ENCODE data around the gene KDM4B.
"Not testable (repeated sequence)": the region's sequence is repeated elsewhere in the genome, so short reads cannot be mapped to it uniquely, and the experiment has no call there.

Gene KDM4B

DNA sequence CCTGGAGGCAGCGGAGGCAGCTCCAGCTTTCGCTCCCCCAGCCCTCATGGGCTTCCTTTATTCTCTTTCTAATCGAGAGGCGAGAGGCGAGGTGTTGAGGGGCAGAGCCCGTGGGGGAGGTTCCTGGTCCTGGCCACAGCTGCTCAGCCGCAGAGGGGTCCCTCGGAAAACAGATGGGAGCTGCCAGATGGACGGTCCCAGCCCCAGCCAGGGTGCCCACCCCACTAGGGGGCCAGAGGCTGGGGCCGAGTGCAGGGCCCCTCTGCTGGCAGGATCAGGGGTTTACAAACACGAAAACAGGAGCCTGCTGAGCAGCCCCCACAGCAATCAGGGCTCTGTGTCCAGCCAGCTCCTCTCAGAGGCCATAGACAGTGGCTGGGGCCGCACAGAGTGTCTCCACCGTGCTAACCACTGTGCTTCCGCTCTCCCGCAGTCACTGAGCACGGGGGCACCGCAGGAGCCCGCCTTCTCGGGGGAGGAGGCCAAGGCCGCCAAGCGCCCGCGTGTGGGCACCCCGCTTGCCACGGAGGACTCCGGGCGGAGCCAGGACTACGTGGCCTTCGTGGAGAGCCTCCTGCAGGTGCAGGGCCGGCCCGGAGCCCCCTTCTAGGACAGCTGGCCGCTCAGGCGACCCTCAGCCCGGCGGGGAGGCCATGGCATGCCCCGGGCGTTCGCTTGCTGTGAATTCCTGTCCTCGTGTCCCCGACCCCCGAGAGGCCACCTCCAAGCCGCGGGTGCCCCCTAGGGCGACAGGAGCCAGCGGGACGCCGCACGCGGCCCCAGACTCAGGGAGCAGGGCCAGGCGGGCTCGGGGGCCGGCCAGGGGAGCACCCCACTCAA, 182.2 kb downstream of the KDM4B start:
- no peak for DNase-seq (ENCODE audit: low read depth)
- no peak overlapping the region for H3K4me3 ChIP-seq (ENCODE audit: low read depth, low read length)

DNA sequence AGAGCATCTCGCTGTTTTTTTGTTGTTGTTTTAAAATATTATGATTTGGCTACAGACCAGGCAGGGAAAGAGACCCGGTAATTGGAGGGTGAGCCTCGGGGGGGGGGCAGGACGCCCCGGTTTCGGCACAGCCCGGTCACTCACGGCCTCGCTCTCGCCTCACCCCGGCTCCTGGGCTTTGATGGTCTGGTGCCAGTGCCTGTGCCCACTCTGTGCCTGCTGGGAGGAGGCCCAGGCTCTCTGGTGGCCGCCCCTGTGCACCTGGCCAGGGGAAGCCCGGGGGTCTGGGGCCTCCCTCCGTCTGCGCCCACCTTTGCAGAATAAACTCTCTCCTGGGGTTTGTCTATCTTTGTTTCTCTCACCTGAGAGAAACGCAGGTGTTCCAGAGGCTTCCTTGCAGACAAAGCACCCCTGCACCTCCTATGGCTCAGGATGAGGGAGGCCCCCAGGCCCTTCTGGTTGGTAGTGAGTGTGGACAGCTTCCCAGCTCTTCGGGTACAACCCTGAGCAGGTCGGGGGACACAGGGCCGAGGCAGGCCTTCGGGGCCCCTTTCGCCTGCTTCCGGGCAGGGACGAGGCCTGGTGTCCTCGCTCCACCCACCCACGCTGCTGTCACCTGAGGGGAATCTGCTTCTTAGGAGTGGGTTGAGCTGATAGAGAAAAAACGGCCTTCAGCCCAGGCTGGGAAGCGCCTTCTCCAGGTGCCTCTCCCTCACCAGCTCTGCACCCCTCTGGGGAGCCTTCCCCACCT, 183.3 kb downstream of the KDM4B start:
- no peak for DNase-seq (ENCODE audit: low read depth)
- H3K4me3 ChIP-seq (ENCODE audit: low read depth, low read length): no peak overlapping the region

DNA sequence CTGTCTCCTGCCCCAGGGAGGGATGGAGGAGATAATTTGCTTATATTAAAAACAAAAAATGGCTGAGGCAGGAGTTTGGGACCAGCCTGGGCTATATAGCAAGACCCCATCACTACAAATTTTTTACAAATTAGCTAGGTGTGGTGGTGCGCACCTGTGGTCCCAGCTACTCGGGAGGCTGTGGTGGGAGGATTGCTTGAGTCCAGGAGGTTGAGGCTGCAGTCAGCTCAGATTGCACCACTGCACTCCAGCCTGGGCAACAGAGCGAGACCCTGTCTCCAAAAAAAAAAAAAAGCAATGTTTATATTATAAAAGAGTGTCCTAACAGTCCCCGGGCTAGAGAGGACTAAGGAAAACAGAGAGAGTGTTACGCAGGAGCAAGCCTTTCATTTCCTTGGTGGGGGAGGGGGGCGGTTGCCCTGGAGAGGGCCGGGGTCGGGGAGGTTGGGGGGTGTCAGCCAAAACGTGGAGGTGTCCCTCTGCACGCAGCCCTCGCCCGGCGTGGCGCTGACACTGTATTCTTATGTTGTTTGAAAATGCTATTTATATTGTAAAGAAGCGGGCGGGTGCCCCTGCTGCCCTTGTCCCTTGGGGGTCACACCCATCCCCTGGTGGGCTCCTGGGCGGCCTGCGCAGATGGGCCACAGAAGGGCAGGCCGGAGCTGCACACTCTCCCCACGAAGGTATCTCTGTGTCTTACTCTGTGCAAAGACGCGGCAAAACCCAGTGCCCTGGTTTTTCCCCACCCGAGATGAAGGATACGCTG, 184.0 kb downstream of the KDM4B start:
- no peak overlapping the region for H3K4me3 ChIP-seq (ENCODE audit: low read depth, low read length)
- DNase-seq (ENCODE audit: low read depth): no peak

DNA sequence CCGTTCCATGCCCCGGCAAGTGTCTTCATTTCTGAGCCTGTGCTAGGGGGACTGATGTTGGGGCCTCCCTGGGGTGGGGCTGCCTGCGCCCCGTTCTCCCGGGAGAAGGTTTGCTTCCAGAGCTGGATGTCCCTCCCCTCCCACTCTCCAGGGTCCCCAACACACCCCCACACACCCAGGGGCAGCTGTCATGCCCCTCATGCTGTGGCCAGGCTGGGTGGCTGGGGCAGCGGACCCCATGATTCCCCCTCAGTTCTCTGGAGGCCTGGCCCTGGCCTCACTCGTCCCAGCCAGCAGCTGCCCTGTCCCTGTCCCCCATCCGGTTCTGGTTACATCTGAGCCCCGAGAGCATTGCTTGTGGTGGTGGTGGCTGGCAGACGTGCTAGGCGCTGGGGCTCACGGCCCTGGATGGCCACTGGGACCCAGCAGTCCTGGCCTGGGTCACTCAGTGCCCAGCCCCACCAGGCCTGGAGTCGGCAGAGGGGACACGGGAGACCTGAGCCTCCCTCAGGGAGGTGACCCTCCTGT, 184.8 kb downstream of the KDM4B start:
- H3K4me3 ChIP-seq (ENCODE audit: low read depth, low read length): no peak overlapping the region

DNA sequence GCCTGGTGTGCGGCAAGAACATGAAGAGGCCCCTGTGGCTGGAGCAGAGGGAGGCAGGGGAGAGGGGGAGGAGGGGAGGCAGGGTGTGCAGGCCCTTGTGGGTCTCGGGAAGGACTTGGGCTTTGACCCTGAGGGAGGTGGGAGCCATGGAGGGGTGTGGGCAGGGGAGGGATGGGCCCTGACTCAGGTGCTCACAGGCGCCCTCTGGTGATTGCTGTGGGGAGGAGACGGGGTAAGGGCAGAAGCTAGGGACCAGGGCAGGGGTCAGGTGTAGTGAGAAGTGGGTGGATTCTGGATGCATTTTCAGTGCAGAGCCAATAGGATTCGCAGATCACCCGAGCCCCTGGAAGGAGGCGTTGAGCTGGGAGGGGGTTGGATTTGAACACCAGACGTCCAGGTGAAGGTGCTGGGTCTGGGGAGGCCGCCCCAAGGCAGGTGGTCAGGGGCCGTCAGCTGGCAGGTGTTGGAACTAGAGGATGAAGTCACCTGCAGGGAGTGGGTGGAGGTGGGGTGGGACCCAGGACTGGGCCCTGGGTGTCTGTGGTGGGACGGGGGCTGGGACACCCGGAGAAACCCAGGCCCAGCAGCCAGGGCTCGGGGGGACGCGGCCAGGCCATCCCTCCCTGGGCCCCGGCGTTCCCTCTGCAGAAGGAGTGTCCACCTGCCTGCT, 185.4 kb downstream of the KDM4B start:
- no peak overlapping the region for H3K4me3 ChIP-seq (ENCODE audit: low read depth, low read length)
- DNase-seq (ENCODE audit: low read depth): no peak

More for the DNA sequence above, 184.8 kb downstream of the KDM4B start:
- DNase-seq (ENCODE audit: low read depth): no peak

DNA sequence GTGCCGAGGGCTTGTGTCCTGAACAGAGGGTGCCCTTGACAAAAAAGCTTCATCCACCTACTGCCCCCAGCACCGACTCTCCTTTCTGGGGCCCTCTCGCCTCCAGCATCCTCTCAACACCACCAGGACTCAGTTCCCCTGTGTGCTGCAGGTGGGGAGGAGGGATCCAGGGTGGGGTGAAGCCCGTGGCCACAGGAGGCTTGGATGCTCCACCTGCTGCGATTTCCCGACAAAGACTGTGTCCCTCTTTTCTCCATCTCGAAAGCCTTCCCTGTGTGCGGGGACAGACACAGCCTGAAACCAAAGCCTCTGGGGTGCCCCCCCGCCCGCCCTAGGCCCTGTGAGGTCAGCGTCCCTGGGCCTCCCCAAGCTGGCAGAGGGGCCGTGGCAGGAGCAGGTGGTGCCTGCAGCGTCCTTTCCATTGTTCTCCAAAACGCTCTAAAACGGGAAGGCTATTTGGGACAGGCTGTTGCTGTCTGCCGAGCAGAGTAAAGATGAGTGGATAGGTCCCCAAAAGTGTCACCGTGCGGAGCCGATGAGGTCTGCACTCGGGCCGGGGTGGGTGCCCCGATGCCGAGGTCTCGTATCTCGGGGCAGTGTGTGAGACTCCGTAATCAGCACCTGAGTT, 186.0 kb downstream of the KDM4B start:
- no peak overlapping the region for H3K4me3 ChIP-seq (ENCODE audit: low read depth, low read length)
- no peak for DNase-seq (ENCODE audit: low read depth)

DNA sequence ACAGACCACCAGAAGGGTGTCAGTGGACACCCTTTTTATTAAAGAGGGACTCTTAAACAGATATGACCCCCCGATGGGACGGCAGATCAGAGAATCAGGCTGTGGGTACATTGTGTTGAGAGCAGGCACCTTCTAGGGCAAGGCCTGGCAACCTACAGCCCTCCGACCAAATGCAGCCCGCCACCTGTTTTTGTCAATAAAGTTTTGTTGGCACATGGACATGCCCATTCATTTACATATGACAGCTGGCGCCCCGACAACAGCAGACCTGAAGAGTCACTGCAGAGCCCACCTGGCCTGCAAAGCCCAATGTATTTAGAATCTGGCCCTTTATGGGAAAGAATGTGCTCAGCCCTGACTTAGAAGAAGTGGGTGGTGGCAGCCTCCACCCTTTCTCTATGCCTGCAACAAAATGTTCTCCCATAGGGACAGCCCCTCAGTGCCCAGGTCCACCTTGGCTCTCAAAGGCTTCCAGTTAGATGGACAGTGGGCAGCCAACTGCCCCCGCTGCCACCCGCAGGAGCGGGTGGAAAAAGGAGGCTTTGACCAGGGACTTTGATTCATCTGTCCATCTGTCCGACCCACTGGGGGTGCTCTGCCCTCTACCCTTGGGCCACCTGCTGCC, 186.8 kb downstream of the KDM4B start:
- H3K4me3 ChIP-seq (ENCODE audit: low read depth, low read length): no peak overlapping the region
- DNase-seq (ENCODE audit: low read depth): peak; percentile 6

DNA sequence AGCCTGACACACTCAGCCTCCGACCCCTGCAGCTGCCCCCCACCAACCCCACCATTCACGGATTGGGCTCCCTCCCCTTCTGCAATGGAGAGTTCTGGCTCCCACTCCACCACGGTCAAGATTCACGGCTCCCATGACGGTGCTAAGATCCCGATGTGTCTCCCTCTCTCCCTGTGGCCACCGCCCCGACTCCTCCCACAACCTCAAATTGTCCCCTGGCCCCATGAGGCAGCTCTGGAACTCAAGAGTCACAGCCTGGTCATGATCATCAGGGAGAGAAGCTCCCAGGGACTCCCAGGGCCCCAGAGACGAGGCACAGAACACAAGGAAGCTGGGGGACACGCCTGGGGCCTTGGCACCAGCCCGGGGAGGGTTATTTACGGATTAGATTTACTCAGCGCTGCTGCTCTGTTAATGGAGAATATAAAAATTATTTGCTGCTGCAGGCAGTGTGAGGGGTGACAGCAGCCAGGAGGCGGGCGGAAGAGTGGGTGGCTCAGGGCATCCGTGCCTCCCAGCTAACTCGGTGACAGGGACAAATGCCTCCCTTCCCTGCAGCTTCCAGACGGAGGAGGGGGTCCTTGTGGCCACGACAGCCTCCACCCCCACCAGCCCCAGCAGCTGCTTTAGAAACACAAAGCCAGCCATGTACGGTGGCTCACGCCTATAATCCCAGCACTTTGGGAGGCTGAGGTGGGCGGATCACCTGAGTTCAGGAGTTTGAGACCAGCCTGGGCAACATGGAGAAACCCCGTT, 187.5 kb downstream of the KDM4B start:
- DNase-seq (ENCODE audit: low read depth): no peak
- H3K4me3 ChIP-seq (ENCODE audit: low read depth, low read length): no peak overlapping the region

DNA sequence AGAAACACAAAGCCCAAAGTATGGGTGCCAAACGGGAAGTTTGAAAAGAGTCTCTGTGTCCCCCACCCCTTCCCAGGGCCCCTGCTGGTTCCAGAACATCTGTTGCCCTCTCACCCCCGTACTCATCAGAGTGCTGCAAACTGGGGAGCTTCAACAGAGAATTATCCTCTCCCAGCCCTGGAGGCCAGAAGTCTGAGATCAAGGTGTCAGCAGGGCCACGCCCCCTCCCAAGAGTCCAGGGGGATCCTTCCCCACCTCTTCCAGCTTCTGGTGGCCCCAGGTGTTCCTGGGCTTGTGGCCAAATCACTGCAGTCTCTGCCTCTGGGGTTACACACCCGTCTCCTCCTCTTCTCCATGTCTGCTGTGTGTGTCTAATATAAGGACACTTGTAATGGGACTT, 188.3 kb downstream of the KDM4B start:
- DNase-seq (ENCODE audit: low read depth): no peak
- H3K4me3 ChIP-seq (ENCODE audit: low read depth, low read length): no peak overlapping the region

DNA sequence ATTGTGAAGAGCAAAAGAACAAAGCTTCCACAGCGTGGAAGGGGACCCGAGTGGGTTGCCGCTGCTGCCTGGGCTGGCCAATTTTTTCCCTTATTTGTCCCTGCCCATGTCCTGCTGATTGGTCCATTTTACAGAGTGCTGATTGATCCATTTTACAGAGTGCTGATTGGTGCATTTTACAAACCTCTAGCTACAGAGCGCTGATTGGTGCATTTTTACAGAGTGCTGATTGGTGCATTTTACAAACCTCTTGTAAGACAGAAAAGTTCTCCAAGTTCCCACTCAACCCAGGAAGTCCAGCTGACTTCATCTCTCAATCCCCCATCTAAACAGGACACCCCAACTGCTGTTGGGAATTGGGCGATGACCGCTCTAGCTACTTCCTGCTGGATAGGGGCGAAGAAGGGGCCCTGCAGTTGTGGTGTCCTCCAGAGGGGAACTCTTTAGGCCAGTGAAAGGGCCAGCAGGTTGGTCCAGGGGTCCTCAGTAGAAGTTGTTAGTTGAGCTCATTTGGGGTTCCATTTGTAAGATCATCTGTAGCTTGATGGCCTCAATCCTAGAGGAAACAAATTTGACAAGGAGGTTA, 189.7 kb downstream of the KDM4B start:
- not testable (repeated sequence) for DNase-seq (ENCODE audit: low read depth)

DNA sequence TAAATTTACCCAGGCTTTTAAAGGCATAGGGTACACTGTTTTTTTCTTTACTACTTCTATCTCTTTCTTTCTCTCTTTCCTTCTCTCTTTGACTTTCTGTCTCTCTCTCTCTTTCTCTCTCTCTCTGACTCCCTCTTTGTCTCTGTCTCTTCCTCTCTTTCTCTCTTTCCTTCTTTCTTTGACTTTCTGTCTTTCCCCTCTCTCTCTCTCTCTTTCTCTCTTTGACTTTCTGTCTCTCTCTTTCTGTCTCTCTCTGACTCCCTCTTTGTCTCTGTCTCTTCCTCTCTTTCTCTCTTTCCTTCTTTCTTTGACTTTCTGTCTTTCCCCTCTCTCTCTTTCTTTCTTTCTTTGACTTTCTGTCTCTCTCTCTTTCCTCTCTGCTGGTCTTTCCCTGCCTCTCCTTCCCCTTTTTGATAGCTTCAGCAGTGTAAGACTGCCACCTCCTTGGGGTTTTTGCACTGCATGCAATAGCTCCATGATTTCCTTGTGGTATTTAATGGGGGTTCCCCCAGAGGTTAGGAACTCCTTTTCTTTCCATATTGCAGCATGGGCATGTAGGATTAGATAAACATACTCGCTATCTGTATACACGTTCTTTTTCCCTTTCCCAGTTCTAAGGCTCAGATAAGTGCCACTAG, 191.4 kb downstream of the KDM4B start:
- not testable (repeated sequence) for DNase-seq (ENCODE audit: low read depth); H3K4me3 ChIP-seq (ENCODE audit: low read depth, low read length)

More for the DNA sequence above, 189.7 kb downstream of the KDM4B start:
- not testable (repeated sequence) for H3K4me3 ChIP-seq (ENCODE audit: low read depth, low read length)

DNA sequence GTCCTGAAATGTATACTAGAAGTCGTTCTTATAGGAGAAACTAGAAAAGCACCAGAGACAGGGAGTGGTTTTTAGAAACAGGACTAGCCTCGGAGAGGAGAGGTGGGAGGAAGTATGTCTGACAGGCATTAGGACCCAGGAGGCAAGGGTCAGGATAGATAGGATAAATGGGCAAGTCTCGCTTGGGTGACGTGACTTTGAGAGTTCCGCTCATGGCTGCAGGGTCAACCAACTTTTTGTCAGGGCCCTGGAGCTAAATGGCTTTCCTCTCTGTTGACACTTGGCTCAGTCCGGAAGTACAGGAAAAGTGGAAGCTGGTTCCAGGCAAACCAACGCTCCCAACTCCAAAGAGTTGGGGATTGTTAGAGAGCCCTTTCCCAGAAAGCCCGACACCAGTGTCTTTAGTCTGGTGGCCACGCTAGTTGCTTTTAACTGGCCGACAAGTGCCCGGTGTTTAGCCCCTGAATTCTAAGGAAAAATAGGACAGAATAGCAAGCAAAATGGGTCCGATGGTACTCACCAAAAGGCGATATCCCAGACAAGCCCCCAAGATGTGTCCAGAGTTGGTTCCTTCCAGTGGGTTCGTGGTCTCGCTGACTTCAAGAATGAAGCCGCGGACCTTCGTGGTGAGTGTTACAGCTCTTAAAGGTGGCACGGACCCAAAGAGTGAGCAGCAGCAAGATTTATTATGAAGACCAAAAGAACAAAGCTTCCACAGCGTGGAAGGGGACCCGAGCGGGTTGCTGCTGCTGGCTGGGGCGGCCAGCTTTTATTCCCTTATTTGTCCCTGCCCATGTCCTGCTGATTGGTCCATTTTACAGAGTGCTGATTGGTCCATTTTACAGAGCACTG, 196.2 kb downstream of the KDM4B start:
- DNase-seq (ENCODE audit: low read depth); H3K4me3 ChIP-seq (ENCODE audit: low read depth, low read length): not testable (repeated sequence)

DNA sequence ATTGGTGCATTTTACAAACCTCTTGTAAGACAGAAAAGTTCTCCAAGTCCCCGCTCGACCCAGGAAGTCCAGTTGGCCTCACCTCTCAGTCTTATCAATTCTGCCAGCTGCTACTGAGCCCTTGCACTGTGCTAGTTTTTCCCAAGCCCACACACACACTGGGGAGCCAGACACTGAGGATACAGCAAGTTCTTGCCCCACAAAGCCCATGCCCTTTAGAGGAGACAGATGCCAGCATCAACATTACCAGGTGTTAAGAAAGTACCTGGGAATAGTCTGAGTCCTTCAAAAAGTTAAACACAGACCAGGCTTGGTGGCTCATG, 196.7 kb downstream of the KDM4B start:
- no peak for DNase-seq (ENCODE audit: low read depth)
- H3K4me3 ChIP-seq (ENCODE audit: low read depth, low read length): no peak overlapping the region

DNA sequence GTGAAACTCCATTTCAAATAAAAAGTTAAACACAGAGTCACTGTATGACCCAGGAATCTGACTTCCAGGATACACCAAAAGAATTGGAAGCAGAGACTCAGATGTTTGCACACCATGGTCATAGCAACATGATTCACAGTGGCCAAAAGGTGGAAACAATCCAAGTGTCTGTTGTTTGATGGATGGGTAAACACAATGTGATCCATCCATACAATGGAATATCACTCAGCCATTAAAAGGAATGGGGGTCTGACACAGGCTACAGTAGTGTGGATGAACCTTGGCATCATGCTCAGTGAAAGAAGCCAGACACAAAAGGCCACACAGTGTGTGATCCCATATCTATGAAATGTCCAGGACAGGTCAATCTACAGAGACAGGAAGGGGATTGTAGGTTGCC, 197.3 kb downstream of the KDM4B start:
- peak; percentile 11 for DNase-seq (ENCODE audit: low read depth)
- H3K4me3 ChIP-seq (ENCODE audit: low read depth, low read length): no peak overlapping the region

DNA sequence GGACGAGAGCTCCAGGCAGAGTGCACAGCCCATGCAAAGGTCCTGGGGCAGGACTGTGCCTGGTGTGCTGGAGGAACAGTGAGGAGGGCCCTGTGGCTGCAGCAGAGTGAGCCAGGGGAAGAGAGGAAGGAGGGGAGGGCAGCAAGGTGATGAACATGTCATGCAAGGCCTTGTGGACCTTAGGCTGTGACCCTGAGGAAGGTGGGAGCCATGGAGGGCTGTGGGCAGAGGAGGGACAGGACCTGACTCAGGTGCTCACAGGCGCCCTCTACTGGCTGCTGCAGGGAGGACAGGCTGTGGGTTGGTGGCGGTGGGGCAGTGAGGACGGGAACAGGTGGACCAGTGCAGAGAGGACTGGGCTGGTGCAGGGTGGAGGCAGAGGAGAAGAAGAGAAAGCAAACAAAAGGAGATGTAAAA, 201.4 kb downstream of the KDM4B start:
- H3K4me3 ChIP-seq (ENCODE audit: low read depth, low read length): no peak overlapping the region
- no peak for DNase-seq (ENCODE audit: low read depth)

DNA sequence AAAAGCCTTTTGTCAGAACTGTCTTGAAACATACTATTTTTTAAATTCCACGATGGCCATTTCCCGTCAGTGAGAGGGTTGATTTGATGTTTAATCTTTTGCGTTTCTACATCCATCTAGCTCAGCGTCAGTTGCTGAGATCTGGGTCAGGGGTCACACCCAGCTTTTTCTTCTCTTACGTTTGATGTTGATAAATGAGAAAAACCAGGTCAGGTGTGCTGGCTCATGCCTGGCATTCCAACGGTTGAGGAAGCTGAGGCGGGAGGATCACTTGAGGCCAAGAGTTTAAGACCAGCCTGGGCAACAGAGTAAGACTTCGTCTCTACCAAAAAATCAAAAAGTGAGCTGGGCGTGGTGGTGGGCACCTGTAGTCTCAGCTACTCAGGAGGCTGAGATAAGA, 202.8 kb downstream of the KDM4B start:
- no peak for DNase-seq (ENCODE audit: low read depth)

More for the DNA sequence above, 202.8 kb downstream of the KDM4B start:
- no peak overlapping the region for H3K4me3 ChIP-seq (ENCODE audit: low read depth, low read length)

Measured in skeletal muscle cell (primary cell).